Measurements from ENCODE around the gene ZNF606.

ZNF606 gene

DNA sequence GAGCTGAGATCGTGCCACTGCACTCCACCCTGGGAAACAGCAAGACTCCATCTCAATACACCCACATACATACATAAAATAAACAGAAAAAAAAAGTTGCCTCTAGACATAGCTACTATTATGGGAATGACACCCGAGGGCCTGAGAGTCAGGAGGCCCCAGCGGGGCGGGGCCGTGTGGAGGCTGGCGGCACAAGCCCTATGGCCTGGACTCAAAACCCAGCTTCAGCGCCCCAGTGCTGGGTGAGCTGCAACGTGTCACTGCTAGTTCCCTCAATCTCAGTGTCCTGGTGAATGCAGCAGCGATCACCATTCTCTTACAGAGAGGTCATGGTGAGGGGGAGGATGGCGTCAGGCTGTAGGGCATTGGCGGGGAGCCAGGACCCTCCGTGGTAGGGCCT, 22.0 kb upstream of the ZNF606 start:
- no peak for DNase-seq (ENCODE audit: extremely low spot score)
- TF ChIP-seq ELF4 (IDR thresholded peaks at IDR 0.05) (no peak), FOXA1 (IDR thresholded peaks at IDR 0.05) (no peak), LEF1 (IDR thresholded peaks at IDR 0.05; ENCODE audit: borderline replicate concordance) (no peak), CTBP1 (IDR thresholded peaks at IDR 0.05; ENCODE audit: borderline replicate concordance) (no peak), SP1 (IDR thresholded peaks at IDR 0.05) (no peak), HDGF (IDR thresholded peaks at IDR 0.05; ENCODE audit: borderline replicate concordance) (no peak), BHLHE40 (IDR thresholded peaks at IDR 0.05; ENCODE audit: borderline replicate concordance) (no peak), L3MBTL2 (conservative IDR thresholded peaks at IDR 0.05) (no peak), FOXM1 (IDR thresholded peaks at IDR 0.05; ENCODE audit: borderline replicate concordance) (no peak), ZNF384 (IDR thresholded peaks at IDR 0.05) (no peak), ARNT (IDR thresholded peaks at IDR 0.05) (no peak), SUZ12 (IDR thresholded peaks at IDR 0.05) (no peak)
- TF ChIP-seq, protein P1, sequence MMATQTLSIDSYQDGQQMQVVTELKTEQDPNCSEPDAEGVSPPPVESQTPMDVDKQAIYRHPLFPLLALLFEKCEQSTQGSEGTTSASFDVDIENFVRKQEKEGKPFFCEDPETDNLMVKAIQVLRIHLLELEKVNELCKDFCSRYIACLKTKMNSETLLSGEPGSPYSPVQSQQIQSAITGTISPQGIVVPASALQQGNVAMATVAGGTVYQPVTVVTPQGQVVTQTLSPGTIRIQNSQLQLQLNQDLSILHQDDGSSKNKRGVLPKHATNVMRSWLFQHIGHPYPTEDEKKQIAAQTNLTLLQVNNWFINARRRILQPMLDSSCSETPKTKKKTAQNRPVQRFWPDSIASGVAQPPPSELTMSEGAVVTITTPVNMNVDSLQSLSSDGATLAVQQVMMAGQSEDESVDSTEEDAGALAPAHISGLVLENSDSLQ (IDR thresholded peaks at IDR 0.05), result no peak
- ChIA-PET POLR2A (no interaction called here), CTCF (no interaction called here)

DNA sequence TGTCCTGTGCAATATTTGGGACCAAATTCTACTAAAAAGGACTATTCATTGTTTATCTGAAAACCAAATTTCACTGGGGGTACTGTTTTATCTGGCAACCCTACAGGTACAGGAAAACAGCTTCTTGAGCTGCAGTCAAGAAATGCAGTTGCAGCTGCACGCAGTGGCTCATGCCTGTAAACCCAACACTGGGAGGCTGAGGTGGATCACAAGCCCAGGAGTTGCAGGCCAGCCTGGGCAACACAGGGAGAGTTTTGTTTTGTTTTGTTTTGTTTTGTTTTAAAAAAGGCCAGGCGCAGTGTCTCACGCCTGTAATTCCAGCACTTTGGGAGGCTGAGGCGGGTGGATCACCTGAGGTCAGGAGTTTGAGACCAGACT, 19.7 kb upstream of the ZNF606 start:
- ChIA-PET POLR2A (no interaction called here), CTCF (no interaction called here)
- no peak for DNase-seq (ENCODE audit: extremely low spot score)
- no peak for TF ChIP-seq L3MBTL2 (conservative IDR thresholded peaks at IDR 0.05)
- no peak for TF ChIP-seq SUZ12 (IDR thresholded peaks at IDR 0.05)
- TF ChIP-seq TARDBP (IDR thresholded peaks at IDR 0.05), result no peak
- TF ChIP-seq NFRKB (IDR thresholded peaks at IDR 0.05), result no peak
- TF ChIP-seq ZNF384 (IDR thresholded peaks at IDR 0.05), result no peak
- no peak for TF ChIP-seq FOXM1 (IDR thresholded peaks at IDR 0.05; ENCODE audit: borderline replicate concordance)
- TF ChIP-seq ARNT (IDR thresholded peaks at IDR 0.05), result no peak
- no peak for TF ChIP-seq FOXA1 (IDR thresholded peaks at IDR 0.05)

DNA sequence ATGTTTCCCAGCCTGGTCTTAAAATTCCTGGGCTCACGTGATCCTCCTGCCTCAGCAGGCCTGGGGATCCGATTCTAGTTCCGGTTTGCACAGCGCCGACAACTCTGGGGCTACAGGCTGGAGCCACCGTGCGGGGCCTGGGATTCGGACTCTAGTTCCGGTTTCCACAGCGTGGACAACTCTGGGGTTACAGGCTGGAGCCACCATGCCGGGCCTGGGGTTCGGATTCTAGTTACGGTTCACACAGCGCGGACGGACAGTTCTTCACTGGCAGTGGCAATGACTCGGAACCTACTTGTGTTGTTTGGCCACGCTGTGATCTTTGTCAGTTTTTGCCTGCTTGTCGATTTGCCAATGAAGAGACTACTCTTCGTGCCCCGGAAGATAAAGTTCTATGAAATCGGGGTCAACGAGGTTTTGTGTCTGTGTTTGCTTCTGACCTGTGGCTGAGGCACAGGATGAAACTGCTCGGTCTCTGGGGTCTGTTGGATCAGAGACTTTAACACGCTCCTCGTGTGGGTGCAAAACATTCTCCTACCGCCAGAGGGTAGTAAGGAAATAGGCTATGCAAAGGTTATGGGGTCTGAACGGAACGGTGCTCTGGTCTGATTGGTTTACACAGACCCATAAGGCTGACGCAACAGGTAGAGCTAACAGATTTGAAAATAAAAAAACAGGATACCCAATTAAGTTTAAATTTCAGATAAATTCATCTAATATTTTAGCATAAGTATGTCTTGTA, 19.1 kb upstream of the ZNF606 start:
- peak; percentile 25 for DNase-seq (ENCODE audit: extremely low spot score)
- ChIA-PET POLR2A (no interaction called here), CTCF (no interaction called here)
- TF ChIP-seq FOXM1 (IDR thresholded peaks at IDR 0.05; ENCODE audit: borderline replicate concordance) (no peak), ELF4 (IDR thresholded peaks at IDR 0.05) (no peak), BHLHE40 (IDR thresholded peaks at IDR 0.05; ENCODE audit: borderline replicate concordance) (no peak), SUZ12 (IDR thresholded peaks at IDR 0.05) (no peak), LEF1 (IDR thresholded peaks at IDR 0.05; ENCODE audit: borderline replicate concordance) (no peak), NFRKB (IDR thresholded peaks at IDR 0.05) (no peak), TARDBP (IDR thresholded peaks at IDR 0.05) (no peak), L3MBTL2 (conservative IDR thresholded peaks at IDR 0.05) (no peak), FOXA1 (IDR thresholded peaks at IDR 0.05) (no peak), HDGF (IDR thresholded peaks at IDR 0.05; ENCODE audit: borderline replicate concordance) (no peak), ARNT (IDR thresholded peaks at IDR 0.05) (no peak), SP1 (IDR thresholded peaks at IDR 0.05) (no peak), ZNF384 (IDR thresholded peaks at IDR 0.05) (no peak), CTBP1 (IDR thresholded peaks at IDR 0.05; ENCODE audit: borderline replicate concordance) (no peak)
- TF ChIP-seq, protein P1 (IDR thresholded peaks at IDR 0.05), result no peak

DNA sequence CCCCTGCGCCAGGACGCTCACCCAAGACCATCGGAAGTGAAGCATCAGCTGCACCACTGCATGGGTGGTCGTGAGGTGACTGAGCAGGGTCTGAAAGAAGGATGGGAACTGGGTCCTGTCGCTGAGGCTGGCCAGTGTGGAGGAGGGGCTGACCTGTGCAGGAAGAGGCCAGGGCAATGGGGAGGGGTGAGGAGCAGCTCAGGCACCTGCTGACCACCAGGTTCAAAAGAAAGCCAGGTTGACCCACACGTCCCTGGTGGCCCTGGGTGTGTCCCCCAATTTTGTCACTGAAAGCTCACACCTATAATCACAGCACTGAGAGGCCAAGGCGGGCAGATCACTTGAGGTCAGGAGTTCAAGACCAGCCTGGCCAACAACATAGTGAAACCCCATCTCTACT, 17.5 kb upstream of the ZNF606 start:
- POLR2A ChIA-PET, result no interaction called here
- no peak for DNase-seq (ENCODE audit: extremely low spot score)

DNA sequence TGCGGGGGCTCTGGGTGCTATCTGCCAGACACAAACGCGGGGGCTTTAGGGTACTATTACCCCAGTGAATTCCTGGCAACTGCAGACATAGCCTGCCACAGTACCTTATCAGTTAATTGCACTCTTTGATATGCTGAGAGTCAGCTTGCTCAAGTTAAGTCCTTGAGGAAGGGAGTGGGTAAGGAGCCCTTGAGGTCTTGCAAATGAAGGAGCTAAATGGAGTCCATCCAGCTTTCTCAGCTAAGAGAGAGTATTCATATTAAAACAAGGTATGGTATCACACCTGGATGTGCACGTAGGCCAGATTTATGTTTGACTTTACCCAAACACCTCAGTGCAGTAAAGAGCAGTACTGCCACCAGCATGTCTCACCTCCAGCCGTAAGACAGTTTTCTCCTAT, 11.5 kb upstream of the ZNF606 start:
- POLR2A ChIA-PET, result no interaction called here
- no peak for DNase-seq (ENCODE audit: extremely low spot score)
- TF ChIP-seq FOXA1 (IDR thresholded peaks at IDR 0.05) (no peak), CTBP1 (IDR thresholded peaks at IDR 0.05; ENCODE audit: borderline replicate concordance) (no peak), SP1 (IDR thresholded peaks at IDR 0.05) (no peak), ELF4 (IDR thresholded peaks at IDR 0.05) (no peak), ARNT (IDR thresholded peaks at IDR 0.05) (no peak), HDGF (IDR thresholded peaks at IDR 0.05; ENCODE audit: borderline replicate concordance) (no peak), L3MBTL2 (conservative IDR thresholded peaks at IDR 0.05) (no peak), FOXK2 (IDR thresholded peaks at IDR 0.05) (no peak), FOXM1 (IDR thresholded peaks at IDR 0.05; ENCODE audit: borderline replicate concordance) (no peak), TARDBP (IDR thresholded peaks at IDR 0.05) (no peak)
- TF ChIP-seq, protein P1 (IDR thresholded peaks at IDR 0.05), result no peak
- CTCF ChIA-PET, result no interaction called here

More for the DNA sequence above, 17.5 kb upstream of the ZNF606 start:
- CTCF ChIA-PET, result no interaction called here
- TF ChIP-seq ARNT (IDR thresholded peaks at IDR 0.05) (no peak), BHLHE40 (IDR thresholded peaks at IDR 0.05; ENCODE audit: borderline replicate concordance) (no peak), SP1 (IDR thresholded peaks at IDR 0.05) (no peak), FOXM1 (IDR thresholded peaks at IDR 0.05; ENCODE audit: borderline replicate concordance) (no peak), TARDBP (IDR thresholded peaks at IDR 0.05) (no peak), LEF1 (IDR thresholded peaks at IDR 0.05; ENCODE audit: borderline replicate concordance) (no peak), SUZ12 (IDR thresholded peaks at IDR 0.05) (no peak), NFRKB (IDR thresholded peaks at IDR 0.05) (no peak), CTBP1 (IDR thresholded peaks at IDR 0.05; ENCODE audit: borderline replicate concordance) (no peak), FOXA1 (IDR thresholded peaks at IDR 0.05) (no peak), HDGF (IDR thresholded peaks at IDR 0.05; ENCODE audit: borderline replicate concordance) (no peak), FOXK2 (IDR thresholded peaks at IDR 0.05) (no peak)
- TF ChIP-seq, protein P1 (IDR thresholded peaks at IDR 0.05), result no peak

Measured in HEK293T (cell line).